Endothelial cell (in vitro differentiated cells): ENCODE results near the gene ANKH. TPM values are rescaled to one million over a fixed set of nuclear protein-coding genes. Genes with fewer than 3 reads are reported as not detected.

Experiments used
- DNase-seq: peaks from one replicate; pipeline ENCODE4 v3.0.0; 2021; ENCODE audit warnings: low spot score
- H3K27ac Mint-ChIP-seq: one replicate; pipeline ENCODE4 v1.8.0; 2021; ENCODE audit warnings: mixed read lengths, inconsistent platforms; ENCODE audit not compliant: unreplicated experiment
- H3K27me3 Mint-ChIP-seq: one replicate; pipeline ENCODE4 v1.8.0; 2021; ENCODE audit warnings: mild to moderate bottlenecking, moderate library complexity, mixed read lengths, inconsistent platforms; ENCODE audit not compliant: unreplicated experiment
- H3K36me3 Mint-ChIP-seq: one replicate; pipeline ENCODE4 v1.8.0; 2021; ENCODE audit warnings: mild to moderate bottlenecking, low read depth, mixed read lengths, inconsistent platforms; ENCODE audit not compliant: unreplicated experiment
- H3K4me1 Mint-ChIP-seq: one replicate; pipeline ENCODE4 v1.8.0; 2021; ENCODE audit warnings: mild to moderate bottlenecking, mixed read lengths, inconsistent platforms; ENCODE audit not compliant: unreplicated experiment
- H3K4me3 Mint-ChIP-seq: one replicate; pipeline ENCODE4 v1.8.0; 2021; ENCODE audit warnings: mild to moderate bottlenecking, mixed read lengths, inconsistent platforms; ENCODE audit not compliant: unreplicated experiment
- H3K9me3 Mint-ChIP-seq: one replicate; pipeline ENCODE4 v1.8.0; 2021; ENCODE audit warnings: mixed read lengths, inconsistent platforms; ENCODE audit not compliant: unreplicated experiment
- CTCF ChIP-seq: fragments of 200-600 bp; sonication (generic); IDR thresholded peaks from one replicate; pipeline ENCODE4 v1.5.0; 2021; ENCODE audit warnings: antibody characterized with exemption; ENCODE audit not compliant: unreplicated experiment
- microRNA-seq: library from miRNA; unstranded; fragments of <30 nt; microRNA quantifications from one replicate; pipeline ENCODE4, GENCODE V29; 2020; ENCODE audit not compliant: unreplicated experiment
- total RNA-seq: library from RNA; stranded (reverse); fragmentation: NEBNext Ultra II Directional; extraction: Animal tissue kit (Norgen Biotek cat#: 25700); gene quantifications from one replicate; pipeline ENCODE4 v1.2.1, GENCODE V29; 2021; ENCODE audit not compliant: unreplicated experiment

Gene ANKH
- total RNA-seq, 1 donor from 2014 or later: 61.8 TPM

GRCh38 chr5:14660833-14661232 is 210.7 kb downstream of the ANKH start:
- Mint-ChIP-seq H3K36me3 (peaks cover 7% of the 10 kb centered on the region), H3K27ac (no peak overlapping the region), H3K27me3 (peaks cover 5% of the 10 kb centered on the region), H3K4me1 (peaks cover 13% of the 10 kb centered on the region), H3K9me3 (no peaks in the 10 kb centered on the region), H3K4me3 (no peak overlapping the region)
- no peak for TF ChIP-seq CTCF
- no peak for DNase-seq

- DNase-seq: no peak
- H3K27ac Mint-ChIP-seq: no peak overlapping the region
- TF ChIP-seq CTCF: no peak
These were observed 211.6 kb downstream of the ANKH start for GRCh38 chr5:14659821-14660607.

GRCh38 chr5:14656898-14657297 is 214.7 kb downstream of the ANKH start:
- no peaks in the 10 kb centered on the region for H3K36me3 Mint-ChIP-seq
- DNase-seq: no peak

More at GRCh38 chr5:14659821-14660607, 211.6 kb downstream of the ANKH start:
- Mint-ChIP-seq H3K27me3 (peaks cover 5% of the 10 kb centered on the region), H3K4me3 (no peak overlapping the region), H3K4me1 (peaks cover 6% of the 10 kb centered on the region), H3K36me3 (peaks cover 3% of the 10 kb centered on the region), H3K9me3 (no peaks in the 10 kb centered on the region)

GRCh38 chr5:14655146-14655741 is 216.3 kb downstream of the ANKH start:
- no peak for TF ChIP-seq CTCF
- Mint-ChIP-seq H3K4me1 (no peaks in the 10 kb centered on the region), H3K36me3 (no peaks in the 10 kb centered on the region), H3K9me3 (no peaks in the 10 kb centered on the region), H3K27me3 (no peaks in the 10 kb centered on the region), H3K4me3 (no peak overlapping the region), H3K27ac (no peak overlapping the region)
- DNase-seq: no peak

More at GRCh38 chr5:14656898-14657297, 214.7 kb downstream of the ANKH start:
- Mint-ChIP-seq H3K4me1 (no peaks in the 10 kb centered on the region), H3K9me3 (no peaks in the 10 kb centered on the region), H3K4me3 (no peak overlapping the region), H3K27ac (no peak overlapping the region), H3K27me3 (no peaks in the 10 kb centered on the region)
- no peak for TF ChIP-seq CTCF

Small RNA genes within 50 kb of the gene (microRNA-seq; reads per million reads assigned to microRNA genes)
- not detected for gene MIR4637

Other genes with a start within 250 kb of the ANKH start
- gene OTULIN, start 207.1 kb downstream of the ANKH start, total RNA-seq: 39.7 TPM